Stimulated activated CD4-positive, alpha-beta T cell treated with anti-CD3 and anti-CD28 coated beads, Interleukin-2, amount 100 ng/mL, for 4 hours (primary cell): ENCODE measurements around the gene MREG.
"Not testable (repeated sequence)": the region's sequence is repeated elsewhere in the genome, so short reads cannot be mapped to it uniquely, and the experiment has no call there.

Experiments used
- DNase-seq: peaks from one replicate; pipeline ENCODE4 v3.0.0-alpha.2; 2020; ENCODE audit warnings: low read depth

The MREG gene

DNA sequence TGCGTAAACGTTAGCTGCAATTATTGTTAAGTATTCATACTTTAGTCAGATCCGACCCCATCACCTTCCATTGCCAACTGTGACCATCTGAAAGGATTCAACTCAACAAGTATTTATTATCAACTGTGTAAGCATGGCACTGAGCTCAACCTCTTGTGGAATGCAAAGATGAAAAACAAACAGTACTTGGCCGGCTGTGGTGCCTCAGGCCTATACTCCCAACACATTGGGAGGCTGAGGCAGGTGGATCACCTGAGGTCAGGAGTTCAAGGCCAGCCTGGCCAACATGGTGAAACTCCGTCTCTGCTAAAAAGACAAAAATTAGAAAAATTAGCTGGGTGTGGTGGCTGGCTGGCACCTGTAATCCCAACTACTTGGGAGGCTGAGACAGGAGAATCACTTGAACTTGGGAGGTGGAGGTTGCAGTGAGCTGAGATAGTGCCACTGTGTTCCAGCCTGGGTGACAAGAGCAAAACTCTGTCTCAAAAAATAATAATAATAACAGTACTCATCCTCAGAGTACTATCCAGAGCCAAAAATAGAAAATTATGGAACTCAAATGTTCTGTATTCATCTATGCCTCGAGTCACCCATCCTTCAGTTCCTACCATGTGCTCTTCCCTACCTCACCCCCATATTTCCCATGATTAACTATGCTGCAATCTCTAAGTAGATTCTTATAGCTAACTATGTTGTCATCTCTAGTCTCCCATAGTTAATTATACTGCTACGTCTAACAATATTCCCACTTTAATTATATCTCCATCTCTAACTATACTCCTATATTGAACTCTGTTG is 8.6 kb upstream of the MREG start:
- DNase-seq, result no peak

GRCh38 chr2:216018709-216019108 is 5.4 kb upstream of the MREG start:
- DNase-seq, result no peak

GRCh38 chr2:216017365-216017764 is 4.0 kb upstream of the MREG start:
- DNase-seq, result no peak

- DNase-seq, result no peak
Measured at GRCh38 chr2:216016581-216016980, 3.2 kb upstream of the MREG start.

- no peak for DNase-seq
Measured at GRCh38 chr2:216015722-216016464, 2.5 kb upstream of the MREG start.

DNA sequence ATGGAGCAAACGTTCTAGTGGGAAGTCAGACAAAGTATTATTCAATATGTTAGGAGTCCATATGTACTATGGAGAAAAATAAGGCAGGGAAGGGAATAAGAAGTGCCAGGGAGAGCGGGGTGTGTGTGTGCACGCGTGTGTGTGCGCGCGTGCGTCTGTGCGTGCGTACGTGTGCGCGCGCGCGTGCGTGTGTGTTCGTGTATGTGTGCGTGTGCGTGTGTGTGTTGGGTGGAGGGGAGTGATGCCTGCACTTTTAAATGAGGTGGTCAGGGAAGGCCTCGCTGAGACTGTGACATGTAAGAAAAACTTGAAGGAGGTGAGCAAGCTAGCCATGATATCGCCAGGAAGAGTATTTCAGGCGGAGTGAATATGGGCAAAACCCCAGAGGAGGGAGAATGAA is 1.6 kb upstream of the MREG start:
- no peak for DNase-seq

DNA sequence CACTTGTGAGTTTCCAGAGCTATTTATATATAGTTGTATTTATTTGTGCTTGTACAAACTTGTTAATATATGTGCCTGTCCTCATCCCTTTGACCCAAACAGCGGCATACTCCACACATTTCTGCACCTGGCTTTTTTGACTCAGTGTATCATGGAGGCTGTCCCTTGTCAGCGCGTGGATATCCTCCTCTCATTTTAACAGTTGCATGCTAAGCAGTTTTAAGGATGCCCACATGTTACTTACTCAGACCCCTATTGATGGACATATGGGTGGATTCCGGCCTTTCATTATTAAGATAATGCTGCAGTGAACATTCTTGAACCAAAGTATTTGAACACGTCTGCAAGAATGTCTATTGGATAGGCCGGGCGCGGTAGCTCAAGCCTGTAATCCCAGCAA is 655 bp upstream of the MREG start:
- no peak for DNase-seq

GRCh38 chr2:216012830-216013079 is 596 bp downstream of the MREG start:
- no peak for DNase-seq

DNA sequence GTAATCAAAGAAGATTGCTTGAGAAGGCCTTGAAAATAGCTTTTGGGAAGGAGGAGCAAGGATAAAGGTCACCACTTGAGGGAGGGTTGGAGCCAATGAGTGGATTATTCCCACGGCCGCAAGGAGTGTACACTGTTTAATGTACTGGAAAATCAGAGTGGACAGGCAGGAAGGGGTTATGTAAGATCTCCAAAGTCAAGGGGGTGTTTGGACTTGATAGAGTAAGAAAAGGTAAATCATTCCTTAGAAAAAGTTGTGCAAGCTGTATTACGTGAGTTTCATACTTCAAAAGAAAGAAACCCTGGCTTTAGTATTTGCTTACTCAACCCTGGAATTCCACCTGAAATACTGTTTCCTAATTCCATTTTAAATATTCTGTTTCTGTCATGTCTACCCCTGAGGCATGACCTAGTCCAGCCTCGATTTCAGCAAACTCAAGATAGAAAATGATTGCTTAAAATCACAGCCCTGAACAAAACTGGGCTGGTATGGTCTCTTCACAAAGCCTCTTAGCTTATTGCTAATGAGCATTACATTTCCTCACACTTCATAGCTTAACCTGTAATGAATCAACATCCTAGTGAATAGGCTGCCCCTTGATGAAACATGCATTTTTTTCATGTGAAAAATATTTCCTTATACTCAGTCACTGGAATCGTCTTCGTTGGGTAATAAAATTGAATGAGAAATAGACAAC is 1.1 kb downstream of the MREG start:
- DNase-seq, result no peak

DNA sequence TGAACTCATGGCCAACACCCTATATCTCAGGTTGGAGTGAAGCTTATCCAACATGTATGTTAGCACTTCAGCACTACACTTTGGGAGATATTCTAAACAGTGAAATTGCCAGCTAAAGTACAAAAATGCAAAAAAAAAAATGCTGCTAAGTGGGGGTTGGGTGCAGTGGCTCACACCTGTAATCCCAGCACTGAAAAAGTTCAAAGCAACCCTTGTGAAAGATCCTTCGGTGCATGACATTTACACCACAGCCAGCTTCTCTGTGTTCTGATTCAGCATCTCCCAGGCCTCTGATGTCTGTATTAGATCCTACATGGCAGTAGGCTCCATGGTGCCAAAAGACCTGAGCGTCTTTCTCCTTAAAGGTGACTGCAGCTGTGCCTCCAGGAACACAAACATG is 4.1 kb downstream of the MREG start:
- DNase-seq, result not testable (repeated sequence)

- DNase-seq, result no peak
Measured at GRCh38 chr2:216008387-216008786, 5.0 kb downstream of the MREG start.

- no peak for DNase-seq
Measured at GRCh38 chr2:216006164-216006663, 7.1 kb downstream of the MREG start.

GRCh38 chr2:216004697-216005283 is 8.6 kb downstream of the MREG start:
- DNase-seq, result no peak

- DNase-seq, result no peak
Measured at GRCh38 chr2:216003876-216004696, 9.3 kb downstream of the MREG start.

DNA sequence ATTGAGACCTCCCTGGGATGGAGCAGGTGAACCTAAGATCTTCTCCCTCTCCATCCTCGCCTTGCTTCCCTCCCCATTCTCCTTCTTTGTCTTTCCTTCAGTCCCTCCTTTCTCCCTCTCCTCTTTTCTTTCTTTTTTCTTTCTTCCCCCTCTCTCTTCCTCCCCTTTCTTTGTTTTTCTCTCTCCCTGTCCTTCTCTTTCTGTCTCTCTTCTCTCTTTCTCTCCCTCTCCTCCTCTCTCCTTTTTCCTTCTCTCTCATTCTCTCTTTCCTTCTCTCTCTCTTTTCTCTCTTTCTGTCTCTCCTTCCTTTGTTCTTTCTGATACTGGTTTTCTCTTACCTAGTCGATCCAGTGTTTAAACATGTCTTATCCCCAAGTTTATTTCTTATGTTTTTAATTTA is 10.7 kb downstream of the MREG start:
- no peak for DNase-seq

- no peak for DNase-seq
Measured at GRCh38 chr2:216002101-216002678, 11.2 kb downstream of the MREG start.

DNA sequence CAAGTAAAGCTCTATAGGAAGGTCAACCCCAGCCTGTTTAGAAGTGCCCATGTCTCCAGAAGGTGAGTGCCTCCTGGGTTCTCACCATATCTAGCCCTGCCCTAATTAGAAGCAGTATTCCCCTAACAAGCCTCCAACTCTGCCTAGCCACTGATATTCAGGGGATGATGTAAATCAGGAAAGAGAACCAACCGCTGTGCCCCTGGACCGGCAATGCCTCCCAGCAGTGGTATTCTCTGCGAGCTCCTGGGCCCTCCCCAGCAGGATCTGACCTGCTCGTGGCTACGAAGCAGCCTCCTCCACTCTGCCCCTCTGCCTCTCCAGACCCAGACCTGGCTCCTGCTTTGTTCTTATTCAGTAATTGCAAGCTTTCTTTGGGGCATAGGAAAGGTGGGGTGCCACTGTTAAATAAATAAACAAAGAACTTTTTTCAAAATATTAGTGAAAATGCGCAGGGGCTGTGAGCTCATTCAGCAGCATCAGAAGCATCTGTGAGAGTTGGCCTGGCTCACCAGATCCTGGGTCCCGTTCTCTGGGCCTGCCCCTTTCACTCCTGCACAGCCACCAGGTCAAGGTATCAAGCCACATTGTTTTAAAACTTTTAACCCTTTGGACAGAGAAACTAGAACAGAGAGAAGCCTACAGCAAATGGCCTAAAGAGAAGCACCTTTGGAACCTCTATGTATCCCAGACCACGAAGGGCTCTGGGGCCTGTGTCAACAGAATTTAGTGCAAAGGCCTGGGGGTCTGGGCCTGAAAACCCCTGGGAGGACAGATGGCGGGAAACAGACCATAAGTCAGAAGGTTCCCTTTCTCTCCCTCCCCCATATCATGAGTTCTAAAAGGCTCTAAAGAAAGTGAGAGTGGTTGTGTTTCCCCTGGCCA is 11.9 kb downstream of the MREG start:
- no peak for DNase-seq

GRCh38 chr2:215998636-215999035 is 14.7 kb downstream of the MREG start:
- DNase-seq, result no peak

- no peak for DNase-seq
Measured at GRCh38 chr2:215997219-215997618, 16.1 kb downstream of the MREG start.

DNA sequence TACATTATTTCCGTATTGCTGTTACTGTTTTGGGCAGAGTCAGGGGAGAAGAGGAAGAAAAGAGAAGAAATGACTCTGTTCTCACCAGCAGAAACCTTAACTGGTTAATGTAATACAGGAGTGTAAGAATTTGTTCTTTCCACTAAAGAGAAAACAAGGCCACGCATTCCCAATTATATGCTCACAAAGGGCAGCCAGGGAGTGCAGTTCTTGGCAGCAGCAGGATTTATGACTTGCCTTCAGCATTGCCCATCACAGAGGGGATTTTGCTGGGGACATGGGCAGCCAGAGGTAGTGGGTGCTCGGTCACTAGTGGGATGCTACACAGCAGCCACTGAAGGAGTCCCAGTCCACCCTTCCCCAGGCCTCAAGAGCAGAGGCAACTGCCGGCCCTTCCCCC is 18.4 kb downstream of the MREG start:
- no peak for DNase-seq
